ENCODE data around the gene LRRC63. TPM values are rescaled to one million over a fixed set of nuclear protein-coding genes. Genes with fewer than 3 reads are reported as not detected.
A peak's percentile ranks its signal among the peaks of the same experiment; 100 is the strongest.
"Not testable (repeated sequence)": the region's sequence is repeated elsewhere in the genome, so short reads cannot be mapped to it uniquely, and the experiment has no call there.

LRRC63 gene, protein sequence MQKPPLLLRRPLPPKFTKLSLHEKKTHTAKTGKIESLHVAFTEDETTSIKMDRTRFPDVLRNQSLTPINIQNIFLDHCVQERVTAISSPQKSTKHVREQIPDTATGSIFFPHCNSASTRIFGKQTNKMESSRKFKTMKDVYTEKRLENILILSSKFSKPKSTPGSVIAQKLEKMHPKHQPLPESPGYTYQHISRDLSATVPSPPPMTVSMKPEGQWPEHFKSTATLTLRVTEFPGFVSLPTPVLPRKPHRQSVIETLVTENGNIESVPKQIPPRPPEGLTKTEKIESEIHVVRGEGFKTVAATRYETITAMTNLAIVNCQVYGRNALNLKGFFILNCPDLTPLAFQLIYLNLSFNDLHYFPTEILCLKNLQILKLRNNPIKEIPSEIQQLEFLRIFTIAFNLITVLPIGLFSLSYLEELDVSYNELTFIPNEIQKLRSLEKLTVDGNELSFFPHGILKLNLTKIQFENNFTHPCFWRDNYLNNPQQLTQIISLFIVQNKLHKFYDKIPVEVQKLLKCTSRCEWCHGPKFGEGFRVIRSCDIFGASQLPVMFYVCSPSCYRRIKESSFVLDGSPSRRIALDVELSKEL
- total RNA-seq: not detected in 2 replicates
- polyA plus RNA-seq: 0.04 TPM in 1 of 2 replicates, not detected in the other
- 0.04 and 0.06 TPM in 2 replicates for polyA plus RNA-seq (2011; cell fraction: cytosol; rRNA removed)
- 0.17 and 0.25 TPM in 2 replicates for polyA plus RNA-seq (2011; cell fraction: nucleus; rRNA removed)
- not detected in 2 replicates for polyA plus RNA-seq (2012)
- polyA minus RNA-seq: 0.19 TPM in 1 of 2 replicates, not detected in the other
- not detected for polyA minus RNA-seq (2011; cell fraction: cytosol; rRNA and poly(A)+ RNA removed)
- polyA minus RNA-seq (2011; cell fraction: nucleus; rRNA and poly(A)+ RNA removed): 0.24 TPM in 1 of 2 replicates, not detected in the other
- Bru-seq, nascent RNA: percentile 17 among the genes with signal in this experiment
- percentile 14 among the genes with signal in this experiment for BruChase-seq, experiment 1, labeled RNA remaining after a 6-hour chase
- percentile 14 among the genes with signal in this experiment for BruChase-seq, experiment 2, labeled RNA remaining after a 2-hour chase
- long read RNA-seq: 0 reads

- no peak within 1 kb of the TSS for H3K27ac ChIP-seq (ENCODE audit: insufficient read depth, low read depth, low read length)
Observed at GRCh38 chr13:46211483-46212351, at the start of gene LRRC63. LRRC63 (plus strand) TSS chr13:46211928; CDS start chr13:46213035, 1,107 bp downstream.

GRCh38 chr13:46162741-46163140, 49.0 kb upstream of the LRRC63 start:
- intact Hi-C loops (cut with micrococcal nuclease): loop anchor here (10.0 kb wide), 1 partner anchor 562 kb away; no protein-coding TSS in a partner anchor

More at GRCh38 chr13:46211483-46212351, at the start of gene LRRC63:
- Histone ChIP-seq H3K9me1 (replicated peaks; ENCODE audit: control insufficient read depth, extremely low read depth, insufficient read depth, low read length) (no peaks in the 10 kb centered on the region), H3K27me3 (ENCODE audit: control insufficient read depth in 2 of 2, insufficient read depth in 2 of 2, low read length in 2 of 2) (peaks cover 12 to 35% of the 10 kb centered on the region in 2 experiments), H3K4me3 (replicated peaks in 1 of 3; ENCODE audit: insufficient read depth in 1 of 3, low read depth in 1 of 3, low read length in 3 of 3) (peak within 1 kb of the TSS; percentile 26 to 67 (median 28)), H3K4me1 (ENCODE audit: control insufficient read depth, extremely low read depth, insufficient read depth, low read length) (peaks cover 9% of the 10 kb centered on the region), H3K79me2 (ENCODE audit: control insufficient read depth, insufficient read depth, low read length) (no peaks in the 10 kb centered on the region), H3K9me3 (replicated peaks; ENCODE audit: control insufficient read depth, insufficient read depth, low read length) (no peaks in the 10 kb centered on the region), H3K36me3 (ENCODE audit: control insufficient read depth in 2 of 2, extremely low read depth in 1 of 2, insufficient read depth in 2 of 2, low read length in 2 of 2) (no peaks in the 10 kb centered on the region), H4K20me1 (replicated peaks; ENCODE audit: control insufficient read depth, extremely low read depth, insufficient read depth, low read length) (no peaks in the 10 kb centered on the region), H3K4me2 (ENCODE audit: insufficient read depth, low read length) (peak within 1 kb of the TSS; percentile 89), H2AFZ (ENCODE audit: low read depth, low read length) (peak within 1 kb of the TSS; percentile 81), H3K9ac (replicated peaks; ENCODE audit: extremely low read depth, insufficient read depth, low read length) (no peak within 1 kb of the TSS)
- DNase-seq (ENCODE audit: low read depth, low spot score) (peak; percentile 43), FAIRE-seq (no peak)
- intact Hi-C loops (cut with micrococcal nuclease): no loop called here
- dilution Hi-C loops (cut with MboI; ENCODE audit: extremely low pct_ligation_motif_present, low sequenced_read_pairs): no loop called here
- POLR2A ChIA-PET: no interaction called here
- CTCF ChIA-PET: interaction anchor here (1.5 kb wide), 1 partner anchor 78 kb away, joined by 5 read pairs; no protein-coding TSS in a partner anchor
- TF ChIP-seq EZH2 (IDR thresholded peaks at IDR 0.05; ENCODE audit: borderline replicate concordance, low read depth, low read length, severe bottlenecking): peak; percentile 27
- TF ChIP-seq MYC (IDR thresholded peaks at IDR 0.05; ENCODE audit: low read depth, low read length): no peak
- BruUV-seq (replicated peaks): no TSS peak

More at GRCh38 chr13:46162741-46163140, 49.0 kb upstream of the LRRC63 start:
- H3K9me3 ChIP-seq (replicated peaks; ENCODE audit: control insufficient read depth, insufficient read depth, low read length); H3K36me3 ChIP-seq (ENCODE audit: control insufficient read depth in 2 of 2, extremely low read depth in 1 of 2, insufficient read depth in 2 of 2, low read length in 2 of 2); H3K79me2 ChIP-seq (ENCODE audit: control insufficient read depth, insufficient read depth, low read length); BruUV-seq (replicated peaks); FAIRE-seq; DNase-seq (ENCODE audit: low read depth, low spot score); H4K20me1 ChIP-seq (replicated peaks; ENCODE audit: control insufficient read depth, extremely low read depth, insufficient read depth, low read length); H3K4me2 ChIP-seq (ENCODE audit: insufficient read depth, low read length); H3K9me1 ChIP-seq (replicated peaks; ENCODE audit: control insufficient read depth, extremely low read depth, insufficient read depth, low read length); H3K27ac ChIP-seq (ENCODE audit: insufficient read depth, low read depth, low read length); dilution Hi-C loops (cut with MboI; ENCODE audit: extremely low pct_ligation_motif_present, low sequenced_read_pairs); POLR2A ChIA-PET; H3K9ac ChIP-seq (replicated peaks; ENCODE audit: extremely low read depth, insufficient read depth, low read length); H3K4me3 ChIP-seq (replicated peaks in 1 of 3; ENCODE audit: insufficient read depth in 1 of 3, low read depth in 1 of 3, low read length in 3 of 3); H2AFZ ChIP-seq (ENCODE audit: low read depth, low read length); H3K4me1 ChIP-seq (ENCODE audit: control insufficient read depth, extremely low read depth, insufficient read depth, low read length): not testable (repeated sequence)
- peaks cover 12 to 29% of the 10 kb centered on the region in 2 experiments for H3K27me3 ChIP-seq (ENCODE audit: control insufficient read depth in 2 of 2, insufficient read depth in 2 of 2, low read length in 2 of 2)
- CTCF ChIA-PET: interaction anchor here (0.6 to 3.5 kb wide), 2 partner anchors 70 to 538 kb away, joined by 4 to 16 read pairs; no protein-coding TSS in a partner anchor
